ENCODE data around the gene TSC2.

GRCh38 chr16:2061526-2061925 is 13.7 kb downstream of the TSC2 start:
- TF ChIP-seq CTCF (conservative IDR thresholded peaks at IDR 0.05; ENCODE audit: low read depth, low read length): no peak
- no peak for TF ChIP-seq EZH2 (IDR thresholded peaks at IDR 0.05; ENCODE audit: low read length, unreplicated experiment)
- TF ChIP-seq EZH2phosphoT487 (IDR thresholded peaks at IDR 0.05; ENCODE audit: borderline replicate concordance, low read length): no peak

Data from PC-3 (cell line).